Stimulated activated naive CD8-positive, alpha-beta T cell treated with anti-CD3 and anti-CD28 coated beads, Interleukin-15, Interleukin-2, amounts not matched to agents 100 U/mL and 50 U/mL, for 24 hours (primary cell): ENCODE measurements around the gene PDE9A.

Source experiments
- ATAC-seq: fragments of 150-1000 bp; cut with Tn5 transposase; one replicate; pipeline ENCODE4 v1.10.0; 2021
- DNase-seq: peaks from one replicate; pipeline ENCODE4 v3.0.0; 2021

The PDE9A gene

DNA sequence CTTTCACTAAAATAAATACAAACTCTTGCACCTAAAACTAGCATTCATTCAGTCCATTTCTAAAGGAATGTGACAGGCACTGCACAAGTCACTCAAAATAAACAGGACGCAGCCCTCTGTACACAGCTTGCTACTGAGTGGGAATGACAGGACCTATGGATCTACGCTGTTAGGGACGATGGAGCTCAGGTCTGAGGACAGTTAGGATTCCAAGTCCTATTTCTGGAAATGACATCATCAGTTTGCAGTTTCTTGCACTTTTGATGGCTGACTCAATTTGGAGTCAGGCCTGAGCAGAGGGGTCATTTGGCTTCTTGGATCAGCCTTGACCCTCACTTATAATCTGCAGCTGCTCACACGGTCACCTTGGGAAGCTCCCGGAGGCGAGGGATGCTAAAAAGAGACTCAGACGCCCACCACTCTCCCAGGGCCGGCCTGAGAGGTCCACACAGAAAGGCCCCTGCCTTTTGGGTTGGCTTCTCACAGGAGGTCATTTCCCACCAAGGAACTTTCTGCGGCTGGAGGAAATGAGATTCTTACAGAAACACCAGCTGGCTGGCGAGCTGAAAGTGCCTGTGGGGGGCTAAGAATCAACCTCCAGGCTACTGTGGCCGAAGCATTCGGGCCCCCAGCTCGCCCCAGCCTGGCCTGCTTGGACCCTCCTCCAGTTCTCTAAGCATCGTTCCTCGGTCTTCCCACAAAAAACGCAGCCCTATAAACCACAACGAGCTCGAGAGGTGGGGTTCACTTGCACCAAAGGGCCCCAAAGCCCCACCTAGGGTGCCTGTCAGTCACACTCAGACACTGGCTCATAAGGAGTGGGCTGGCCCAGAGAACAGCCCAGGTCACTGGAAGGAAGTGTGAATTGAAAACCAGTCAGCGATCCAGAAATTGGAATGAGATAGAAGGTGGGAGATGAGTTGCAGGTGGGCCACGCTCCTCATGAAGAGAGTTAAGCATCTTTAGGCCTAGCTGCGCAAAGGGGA is 8.9 kb upstream of the PDE9A start:
- ATAC-seq: no peak
- DNase-seq: no peak

DNA sequence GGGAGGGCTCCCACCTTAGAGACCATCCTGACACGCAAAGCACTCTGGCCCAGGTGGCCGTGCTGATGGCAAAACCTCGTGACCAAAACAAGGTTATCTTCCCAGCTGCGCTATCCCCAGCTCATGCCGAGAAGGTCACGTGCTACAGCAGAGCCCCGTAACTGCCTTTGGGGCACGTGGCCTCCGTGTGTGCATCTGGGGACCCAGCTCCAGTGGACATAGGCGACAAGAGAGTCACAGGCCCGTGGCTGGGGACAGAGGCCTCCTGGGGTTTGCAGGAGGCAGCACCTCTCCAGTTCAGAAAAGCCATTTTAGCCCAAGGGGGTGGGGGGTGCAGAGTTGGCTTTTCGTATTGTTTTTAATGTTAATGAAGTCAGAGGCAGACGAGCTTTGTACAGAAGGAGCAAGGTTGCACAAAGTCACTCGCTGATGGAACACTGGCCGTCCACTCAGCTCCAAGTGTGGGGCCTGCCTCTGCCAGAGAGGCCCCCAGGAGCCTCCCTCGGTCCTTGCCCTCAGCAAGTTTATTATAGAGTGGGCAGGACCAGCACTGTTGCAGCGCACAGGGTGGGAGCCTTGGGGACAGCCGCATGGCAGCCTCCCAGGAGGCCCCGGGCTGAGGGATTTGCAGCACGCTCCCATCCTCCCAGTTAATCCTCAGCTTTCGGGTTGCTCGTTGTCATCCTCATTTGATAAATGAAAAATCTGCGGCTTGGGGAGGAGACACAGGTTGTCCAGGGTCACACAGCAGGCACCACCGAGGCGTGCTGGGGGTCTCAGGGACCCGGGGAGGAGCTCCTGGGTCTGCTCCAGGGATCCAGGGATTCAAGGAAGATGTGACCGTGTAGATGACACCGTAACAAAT is 8.0 kb upstream of the PDE9A start:
- no peak for ATAC-seq
- DNase-seq: no peak

DNA sequence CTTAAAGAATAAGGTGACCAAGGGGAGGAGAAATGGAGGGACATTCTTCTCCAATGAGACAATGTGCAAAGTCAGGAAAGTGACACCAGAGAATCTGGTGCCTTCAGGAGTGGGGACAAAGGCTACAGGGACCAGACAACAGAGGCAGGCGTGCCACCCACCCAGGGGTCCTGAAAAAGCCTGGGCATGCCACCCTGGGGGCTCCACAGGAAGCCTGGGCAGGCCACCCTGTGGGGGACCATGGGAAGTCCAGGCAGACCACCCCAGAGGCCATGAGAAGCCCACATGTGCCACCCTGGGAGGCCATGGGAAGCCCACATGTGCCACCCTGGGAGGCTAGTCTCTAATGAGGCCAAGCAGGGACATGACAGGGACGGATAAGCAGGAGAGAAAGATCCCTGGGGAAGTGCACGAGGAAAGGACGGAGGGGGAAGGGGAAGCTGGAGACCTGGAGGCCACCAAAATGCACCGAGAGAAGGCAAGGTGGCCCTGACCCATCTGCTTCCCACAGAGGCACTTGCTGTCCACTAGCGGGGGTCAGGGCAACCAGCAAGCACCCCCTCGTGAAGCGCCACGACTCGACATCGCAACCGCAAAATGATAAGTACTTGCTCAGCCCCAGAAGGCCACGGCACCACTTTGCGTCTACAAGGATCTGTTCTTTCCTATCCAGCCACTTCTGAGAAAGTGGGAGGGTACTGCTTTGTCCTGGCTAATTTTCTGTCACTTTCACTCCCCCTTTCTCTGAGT is 7.2 kb upstream of the PDE9A start:
- ATAC-seq: no peak
- no peak for DNase-seq

DNA sequence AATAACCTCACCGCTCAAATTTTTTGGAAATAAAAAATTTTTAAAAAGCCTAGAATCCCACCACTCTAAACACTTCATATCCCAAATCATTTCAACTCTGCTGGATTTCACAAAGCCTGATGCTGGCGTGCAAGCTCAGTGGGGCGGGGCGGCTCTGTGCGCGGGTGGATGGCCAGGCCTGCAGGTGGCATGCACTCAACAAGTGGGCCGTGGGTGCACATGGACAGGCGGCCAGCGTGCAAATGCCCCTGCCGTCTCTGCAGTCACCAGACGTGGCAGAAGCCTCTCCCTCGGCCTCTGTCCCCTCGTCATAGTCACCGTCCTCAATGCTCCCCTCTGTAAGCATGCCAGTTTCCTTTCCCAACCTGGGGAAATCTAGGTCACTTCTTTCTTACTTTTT is 6.6 kb upstream of the PDE9A start:
- DNase-seq (no peak), ATAC-seq (no peak)

DNA sequence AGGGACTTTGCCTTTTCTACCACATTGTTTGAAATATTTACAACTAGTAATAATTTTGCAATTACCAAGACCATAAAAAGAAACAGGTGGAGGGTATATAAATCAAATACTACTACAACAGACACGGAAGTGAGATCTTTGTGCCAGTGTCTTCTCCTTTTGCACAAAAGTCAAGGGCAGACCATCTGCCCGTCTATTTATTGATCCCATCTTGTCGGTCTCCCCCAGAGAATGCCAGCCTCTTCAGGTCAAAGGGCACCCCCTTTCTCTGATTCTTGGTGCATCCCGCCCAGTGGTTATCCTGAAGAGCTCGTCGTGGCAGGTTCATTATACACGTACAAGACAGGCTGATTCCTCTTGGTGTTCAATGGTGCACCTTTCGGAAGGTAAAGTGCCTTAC is 4.8 kb upstream of the PDE9A start:
- ATAC-seq (no peak), DNase-seq (no peak)

DNA sequence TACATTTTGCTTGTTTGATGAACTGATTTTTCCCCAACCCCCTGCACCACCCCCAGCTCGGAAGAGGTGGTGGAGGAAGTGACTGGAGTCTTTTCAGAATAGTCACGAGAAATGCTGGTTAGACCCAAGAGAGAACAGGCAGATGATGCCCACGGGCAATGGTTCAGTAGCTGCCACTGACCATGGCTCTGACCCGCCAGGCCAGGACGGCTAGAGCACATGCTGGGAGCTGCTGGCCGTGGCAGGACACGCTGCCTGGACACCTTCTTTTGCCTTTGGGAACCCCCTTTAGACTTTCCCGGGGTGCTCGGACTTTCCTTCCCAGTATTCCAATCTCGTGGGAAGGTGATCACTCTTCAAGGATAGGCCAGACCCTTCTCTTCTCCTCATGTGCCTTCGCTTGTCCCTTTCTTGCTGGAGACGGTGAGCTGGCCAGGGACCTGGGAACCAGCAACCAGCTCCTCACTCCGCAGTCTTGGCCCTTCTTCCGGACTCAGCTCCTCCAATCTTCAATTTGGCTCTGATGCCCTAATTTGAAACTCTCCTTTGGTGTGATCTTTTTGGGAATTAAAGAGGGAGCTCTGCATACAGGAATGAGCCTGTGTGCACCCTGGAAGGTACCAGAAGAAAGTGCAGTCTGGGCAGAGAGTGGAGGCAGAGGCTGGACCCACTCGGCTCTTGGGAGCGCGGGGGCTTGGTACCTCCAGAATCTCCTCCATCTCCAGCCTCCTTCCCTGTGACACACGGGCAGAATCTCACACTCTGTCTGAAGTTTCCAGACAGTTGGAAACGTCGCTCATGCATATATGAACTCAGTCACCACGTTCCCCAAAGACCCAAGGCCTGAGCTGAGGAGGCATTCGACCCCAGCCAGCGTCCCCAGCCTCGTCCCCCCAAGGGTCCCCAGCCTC is 4.0 kb upstream of the PDE9A start:
- DNase-seq (no peak), ATAC-seq (no peak)

DNA sequence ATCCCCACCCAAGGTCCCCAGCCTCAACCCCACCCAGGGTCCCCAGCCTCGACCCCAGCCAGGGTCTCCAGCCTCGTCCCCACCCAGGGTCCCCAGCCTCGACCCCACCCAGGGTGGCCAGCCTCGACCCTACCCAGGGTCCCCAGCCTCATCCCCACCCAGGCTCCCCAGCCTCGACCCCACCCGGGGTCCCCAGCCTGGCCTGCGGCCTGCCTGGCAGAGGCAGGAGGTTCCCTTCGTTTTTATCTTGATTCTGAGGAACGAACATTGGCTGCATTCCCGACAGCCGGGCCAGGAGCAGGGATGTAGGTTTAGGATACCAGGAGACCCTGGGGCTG is 3.4 kb upstream of the PDE9A start:
- no peak for DNase-seq
- ATAC-seq: no peak

DNA sequence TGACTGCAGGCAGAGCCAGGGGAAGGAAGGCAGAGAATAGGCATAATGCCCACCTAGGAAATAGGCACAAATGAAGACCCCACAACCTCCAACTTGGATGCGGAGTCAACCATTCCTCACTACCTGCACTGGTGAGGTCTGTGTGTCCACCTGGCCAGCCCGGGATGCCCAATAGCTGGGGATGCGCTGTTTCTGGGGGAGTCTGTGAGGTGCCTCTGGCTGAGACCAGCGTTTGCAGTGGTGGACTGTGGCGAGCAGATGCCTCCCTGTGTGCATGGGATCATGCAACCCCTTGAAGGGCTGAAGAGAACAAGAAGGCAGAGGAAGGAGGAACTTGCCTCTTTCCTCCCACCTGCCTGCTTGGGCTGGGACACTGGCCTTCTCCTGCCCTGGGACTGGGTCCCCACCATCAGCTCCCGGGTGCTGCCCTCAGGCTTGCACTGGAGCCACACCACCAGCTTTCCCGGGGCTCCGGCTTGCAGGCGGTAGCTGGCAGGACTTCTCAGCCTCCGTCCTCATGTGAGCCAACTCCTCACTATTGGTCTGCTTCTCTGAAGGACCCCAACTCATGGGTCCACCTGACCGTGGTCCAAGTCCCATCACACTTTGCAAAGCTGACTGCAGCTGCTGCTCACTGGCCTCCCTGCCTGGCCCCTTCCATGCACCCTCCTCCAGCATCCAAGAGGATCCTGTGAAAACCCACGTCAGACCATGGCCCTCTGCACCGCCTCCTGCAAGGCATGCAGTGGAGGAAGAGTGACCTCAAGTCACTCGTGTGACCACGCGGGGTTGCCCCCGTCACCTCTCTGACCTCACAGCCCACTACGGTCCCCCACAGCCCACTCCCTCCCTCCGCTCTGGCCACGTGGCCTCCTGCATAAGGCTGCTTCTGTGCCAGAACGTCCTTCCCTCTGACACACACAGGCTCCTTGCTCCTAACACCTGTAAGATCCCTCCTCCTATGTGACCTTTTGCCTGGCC is 2.7 kb upstream of the PDE9A start:
- no peak for ATAC-seq
- DNase-seq: no peak

DNA sequence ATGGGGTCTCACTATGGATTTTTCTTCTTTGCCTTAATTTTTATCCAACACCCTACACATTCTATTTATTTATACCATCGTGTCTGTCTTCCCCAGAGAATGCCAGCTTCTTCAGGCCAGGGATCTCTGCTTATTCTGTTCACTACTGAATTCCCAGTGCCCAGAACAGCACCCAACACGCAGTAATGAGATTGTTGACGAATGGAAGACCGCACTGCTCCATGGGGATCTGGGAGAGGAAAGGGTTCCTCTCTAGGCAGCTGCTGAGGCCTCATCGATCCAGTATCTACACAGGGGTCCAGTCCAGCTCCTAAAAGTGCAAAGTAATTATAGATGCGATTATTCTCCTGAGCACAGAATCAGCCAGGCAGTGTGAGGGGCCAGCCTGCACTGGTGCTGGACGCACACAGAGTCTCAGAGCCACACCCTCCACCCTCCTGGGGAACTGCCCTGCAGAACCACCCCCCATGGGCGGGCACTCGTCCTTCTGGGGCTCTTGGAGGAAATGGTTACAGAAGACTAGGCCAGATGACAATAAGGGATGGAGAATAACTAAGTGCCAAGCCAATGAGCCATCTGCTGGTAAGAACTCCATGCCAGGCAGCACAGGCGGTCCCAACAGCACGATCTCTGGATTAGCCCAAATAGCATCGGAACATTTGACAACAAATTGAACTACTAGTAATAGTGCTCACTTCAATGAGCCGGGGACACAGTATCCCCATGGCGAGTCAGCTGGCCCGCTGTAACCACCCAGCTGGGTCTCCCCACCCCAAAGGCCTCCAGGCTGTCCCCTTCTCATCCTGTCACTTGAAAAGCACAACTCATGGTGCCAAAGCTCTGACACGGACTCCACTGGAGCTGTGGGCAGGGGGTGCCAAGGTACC is 1.7 kb upstream of the PDE9A start:
- no peak for DNase-seq
- ATAC-seq: no peak

DNA sequence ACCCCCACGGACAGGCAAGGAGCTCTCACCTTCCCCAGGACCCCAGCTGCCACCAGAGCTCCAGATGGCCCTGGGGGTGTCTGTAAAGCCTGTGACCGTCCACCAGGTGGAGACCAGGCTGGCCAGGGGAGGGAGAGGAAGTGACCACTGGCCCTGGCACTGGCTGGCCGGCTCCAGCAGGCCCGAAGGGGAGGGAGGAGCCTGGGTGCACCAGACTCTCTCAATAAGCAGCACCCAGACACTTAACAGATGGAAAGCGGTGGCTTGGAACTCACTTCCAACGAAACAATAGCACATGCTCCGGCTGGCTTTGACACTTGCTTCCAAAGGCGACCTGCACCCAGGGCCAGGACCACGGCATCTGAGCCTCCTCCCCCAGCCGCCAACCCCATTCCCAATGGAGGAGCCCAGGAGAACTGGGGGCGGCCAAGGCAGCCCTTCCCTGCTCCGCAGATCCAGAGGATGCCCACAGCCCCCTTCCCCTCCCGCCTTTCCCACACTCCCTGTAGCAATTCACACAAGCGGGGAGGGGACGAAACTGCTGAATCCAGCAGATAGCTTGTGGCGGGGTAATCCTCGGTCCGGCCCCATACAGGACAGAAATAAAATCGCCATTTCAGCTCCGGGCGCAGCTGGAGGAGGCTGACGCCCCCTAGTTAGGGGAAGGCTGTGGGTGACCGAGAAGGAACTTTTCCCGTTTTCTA is 742 bp upstream of the PDE9A start:
- DNase-seq: no peak
- ATAC-seq: no peak

DNA sequence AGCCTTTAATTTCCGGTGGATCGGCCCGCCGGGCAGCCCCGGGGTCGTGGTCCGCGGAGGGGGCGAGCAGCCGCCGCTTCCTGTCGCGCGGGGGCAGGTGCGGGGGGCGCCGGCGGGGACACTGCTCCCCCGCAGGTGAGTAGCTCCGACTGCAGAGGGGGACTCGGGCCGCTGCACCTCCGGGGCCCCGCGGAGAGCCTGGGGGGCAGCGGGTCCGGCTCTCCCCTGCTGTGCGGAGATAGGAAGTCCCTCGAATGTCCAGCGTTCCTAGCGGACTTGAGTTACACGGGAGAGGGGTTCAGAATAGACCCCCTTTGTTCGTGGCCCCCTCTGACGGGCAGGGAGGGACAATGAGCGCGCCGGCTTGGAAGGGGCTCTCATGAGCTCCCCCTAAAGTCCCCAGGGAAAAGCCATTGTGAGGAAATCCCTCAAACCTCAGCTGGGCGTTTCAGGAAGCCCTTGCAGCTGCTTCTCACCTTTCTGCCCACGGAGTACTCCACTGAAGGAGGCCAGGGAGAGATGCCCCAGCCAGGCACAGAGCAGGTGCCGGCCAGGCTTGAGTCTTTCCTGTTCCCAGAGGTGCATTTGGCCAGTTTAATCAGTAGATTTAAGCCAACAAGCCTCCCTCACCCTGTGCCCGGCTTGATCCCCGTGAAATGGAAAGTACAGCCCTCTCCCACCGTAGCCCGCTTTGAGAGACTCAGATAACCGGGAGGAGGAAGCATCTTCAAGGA is 925 bp downstream of the PDE9A start:
- ATAC-seq: peak; percentile 10
- peak; percentile 34 for DNase-seq

DNA sequence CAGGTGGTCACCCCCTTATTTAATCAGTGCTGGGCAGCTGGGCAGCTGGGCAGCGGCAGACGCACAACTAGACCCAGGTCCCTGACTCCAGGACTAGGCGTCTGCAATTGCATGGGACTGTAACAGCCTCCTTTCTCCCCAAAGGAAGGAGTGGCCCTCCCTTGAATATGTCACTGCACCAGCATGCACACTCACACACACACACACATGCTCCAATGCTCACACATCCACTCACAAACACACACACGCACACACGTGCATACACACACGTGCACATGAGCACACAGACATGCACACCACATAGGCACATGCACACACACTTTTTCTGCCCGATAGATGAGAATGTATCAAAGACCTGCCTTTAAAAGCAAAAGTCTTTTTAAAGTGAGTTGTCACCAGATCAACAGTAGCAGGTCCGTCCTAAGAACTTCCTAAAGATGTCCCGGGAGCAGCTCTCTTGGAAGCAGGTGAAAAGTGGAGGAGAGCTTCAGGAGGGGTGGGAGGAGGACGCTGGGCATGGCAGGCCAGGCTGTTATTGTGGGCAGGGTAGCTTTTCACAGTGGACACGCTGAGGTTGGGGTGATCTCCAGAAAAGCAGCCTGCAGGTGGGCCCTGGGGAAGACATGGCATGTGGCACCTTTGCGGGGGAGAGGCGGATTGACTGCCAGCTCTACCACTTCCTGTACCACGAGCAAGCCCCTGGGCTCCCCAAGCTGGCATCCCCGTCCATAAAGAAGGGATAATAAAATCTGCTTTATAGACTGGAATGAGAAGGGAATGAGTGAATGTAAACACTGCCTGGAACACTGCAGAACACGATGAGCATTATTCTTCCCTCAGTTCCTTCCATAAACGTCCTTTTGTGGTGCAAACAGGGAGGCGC is 1.7 kb downstream of the PDE9A start:
- DNase-seq (peak; percentile 22), ATAC-seq (no peak)

DNA sequence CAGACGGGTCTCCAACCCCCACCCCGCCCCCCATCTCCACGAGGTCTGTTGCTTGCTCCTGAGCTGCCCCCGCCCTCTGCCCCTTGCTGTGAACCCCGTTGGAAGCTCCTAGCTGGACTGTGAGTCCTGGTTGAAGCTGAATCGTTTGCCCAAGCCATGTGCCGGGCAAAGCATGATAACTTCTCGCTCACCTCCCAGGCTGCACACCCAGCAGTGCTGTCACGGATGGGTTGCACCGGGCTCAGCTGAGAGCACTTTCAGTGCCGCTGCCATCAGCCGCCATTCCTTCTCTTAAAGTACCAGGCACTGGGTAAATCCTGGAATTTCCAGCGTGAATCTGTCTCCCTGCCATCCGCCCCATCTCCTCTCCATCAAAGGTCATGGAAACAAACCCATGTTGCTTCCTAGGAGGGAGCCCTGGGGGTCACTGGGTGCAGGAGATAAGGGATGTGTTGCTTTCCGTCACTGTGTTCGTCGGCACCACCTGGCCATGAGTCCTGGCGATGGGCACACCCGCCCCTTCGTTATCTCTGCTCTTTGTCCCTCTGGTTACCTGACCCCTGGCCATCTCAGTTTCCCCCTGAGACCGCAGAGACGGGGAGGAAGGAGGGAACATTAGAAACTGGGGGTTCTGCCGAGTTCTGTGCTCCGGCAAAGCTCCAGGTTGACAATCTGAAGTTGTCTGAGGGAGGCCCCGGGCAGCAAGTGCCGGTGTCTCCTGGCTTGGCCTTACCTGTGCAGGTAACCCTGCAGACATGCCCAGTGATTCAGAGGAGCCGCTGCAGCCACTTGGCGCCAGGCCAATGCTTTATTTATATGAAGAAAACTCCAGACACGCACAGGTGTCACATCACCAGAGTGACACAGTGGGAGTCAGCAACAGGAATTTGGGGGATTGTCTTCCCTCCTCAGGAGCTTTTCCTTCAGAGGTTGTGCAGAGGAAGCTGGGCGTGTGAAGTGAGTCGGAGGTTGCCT is 2.7 kb downstream of the PDE9A start:
- ATAC-seq (no peak), DNase-seq (no peak)

DNA sequence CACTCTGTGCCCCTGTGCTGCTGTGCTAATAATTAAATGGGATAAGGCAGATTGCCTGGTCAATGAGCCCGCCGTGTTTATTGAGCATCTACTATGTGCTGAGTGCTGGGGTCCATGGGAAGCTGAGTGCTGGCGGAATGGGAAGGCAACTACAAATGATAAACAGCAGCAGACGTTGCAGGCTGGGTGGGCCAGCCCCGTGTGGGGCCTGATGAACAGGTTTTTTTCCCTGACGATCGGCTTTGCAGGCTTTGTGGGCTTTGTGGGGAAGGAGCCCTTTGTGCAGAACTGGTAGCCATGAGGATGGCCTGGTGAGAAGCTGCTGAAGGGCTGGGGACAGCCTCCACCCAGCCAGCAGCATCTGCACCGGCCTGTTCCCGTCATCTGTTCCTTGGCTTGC is 3.5 kb downstream of the PDE9A start:
- ATAC-seq: no peak
- no peak for DNase-seq

DNA sequence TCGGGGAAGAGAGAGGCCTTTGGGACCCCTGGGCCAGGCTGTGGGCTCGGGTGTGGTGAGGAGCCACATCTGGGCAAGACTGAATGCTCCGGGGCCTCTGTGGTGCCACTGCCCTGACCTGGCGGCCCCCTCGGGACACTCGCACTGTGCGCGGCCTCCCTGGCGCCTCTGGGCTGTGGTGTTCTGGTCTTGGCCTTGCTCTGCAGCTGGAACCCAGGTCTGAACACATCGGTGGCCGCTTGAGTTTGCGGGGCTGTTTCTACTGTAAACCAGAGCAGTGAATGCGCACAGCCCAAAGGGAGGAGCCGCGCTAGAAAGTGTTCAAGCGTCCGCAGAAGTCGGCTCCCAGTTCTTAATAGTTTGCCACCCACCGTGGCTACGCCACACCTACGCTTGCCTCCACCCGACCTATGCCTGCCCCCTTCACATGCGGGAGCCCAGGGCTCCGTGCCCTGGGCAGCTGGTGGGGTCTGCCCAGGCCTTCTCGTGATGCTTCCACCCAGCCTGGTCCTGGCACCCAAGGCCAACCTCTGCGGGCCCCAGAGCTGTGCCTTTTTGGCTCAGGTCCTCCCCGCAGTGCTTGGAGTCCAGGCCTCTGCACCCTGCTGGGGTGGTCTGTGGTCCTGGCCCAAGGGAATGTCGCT is 4.4 kb downstream of the PDE9A start:
- no peak for ATAC-seq
- DNase-seq: no peak
